Dedifferentiated amniotic fluid mesenchymal stem cell (primary cell): Measurements from ENCODE around the gene MCUB.

Source experiments
- DNase-seq: peaks from one replicate; pipeline ENCODE4 v3.0.0-alpha.2; 2016; ENCODE audit errors: extremely low spot score

The MCUB gene

GRCh38 chr4:109729718-109730618, 169.9 kb downstream of the MCUB start, which contains the start of gene PLA2G12A:
TSS of gene PLA2G12A (minus strand) at chr4:109730070. CDS start at chr4:109729809, 261 bp downstream.
- DNase-seq: peak; percentile 44

- no peak for DNase-seq
These were observed 170.8 kb downstream of the MCUB start for GRCh38 chr4:109730619-109731545.

- DNase-seq: no peak
These were observed 173.7 kb downstream of the MCUB start for GRCh38 chr4:109733728-109734127.

GRCh38 chr4:109735566-109736365, 175.7 kb downstream of the MCUB start:
- no peak for DNase-seq
